SK-N-SH (cell line): ENCODE results near the gene TRNT1. TPM values are rescaled to one million over a fixed set of nuclear protein-coding genes. Genes with fewer than 3 reads are reported as not detected.

ENCODE experiments used
- CTCF ChIA-PET: fragments of 300-600, 350-600 bp; formaldehyde crosslinking; extraction: SDS; loops from one replicate; lab custom pipeline; 2021; lab: Yijun Ruan, JAX
- POLR2A ChIA-PET: fragments of 350-600 bp; sonication (Branson Sonifier 250); formaldehyde crosslinking; extraction: SDS; loops from one replicate; lab custom pipeline; 2020; ENCODE audit warnings: antibody characterized with exemption, inconsistent platforms; lab: Yijun Ruan, JAX
- DNase-seq: peaks from one replicate; pipeline ENCODE4 v3.0.0; 2012
- H2AFZ ChIP-seq: fragments of 200-600 bp; sonication (generic); 2 replicates; pipeline ENCODE4 v1.8.1; 2016; ENCODE audit warnings: antibody characterized with exemption, mild to moderate bottlenecking, low read depth
- H3F3A ChIP-seq: fragments of 200-600 bp; sonication (generic); replicated peaks from 2 replicates; pipeline ENCODE3; 2016; ENCODE audit warnings: antibody characterized with exemption, mild to moderate bottlenecking; ENCODE audit not compliant: insufficient read depth
- H3K27ac ChIP-seq, 2 experiments: fragments of 200-500 bp in 1 of 2; fragments of 200-600 bp in 1 of 2; sonication (Bioruptor generic) in 1 of 2; sonication (generic), shearing (Covaris generic) in 1 of 2; 2 replicates each; pipeline versions ENCODE4 v1.5.1 to v1.6.1; 2014 to 2016; ENCODE audit warnings: low read depth in 2 of 2, inconsistent platforms in 1 of 2, low read length in 1 of 2, mild to moderate bottlenecking in 1 of 2, mixed read lengths in 1 of 2
- H3K27me3 ChIP-seq: fragments of 200-600 bp; sonication (generic), shearing (Covaris generic); 2 replicates; pipeline ENCODE4 v1.6.1; 2016; ENCODE audit warnings: mixed run types; ENCODE audit not compliant: insufficient read depth
- H3K36me3 ChIP-seq, 2 experiments: fragments of 200-500 bp in 1 of 2; fragments of 200-600 bp in 1 of 2; sonication (Bioruptor generic) in 1 of 2; sonication (generic) in 1 of 2; replicated peaks in 1 of 2; 2 replicates each; pipeline versions ENCODE3 to v1.5.1; 2014 to 2016; ENCODE audit warnings: low read length in 1 of 2, mild to moderate bottlenecking in 1 of 2; ENCODE audit not compliant: insufficient read depth in 2 of 2, control insufficient read depth in 1 of 2
- H3K4me1 ChIP-seq, 2 experiments: fragments of 200-500 bp in 1 of 2; fragments of 200-600 bp in 1 of 2; sonication (Bioruptor generic) in 1 of 2; sonication (generic), shearing (Covaris generic) in 1 of 2; 2 replicates each; pipeline versions ENCODE4 v1.5.1 to v1.6.1; 2014 to 2016; ENCODE audit warnings: low read depth in 1 of 2, low read length in 1 of 2, mixed run types in 1 of 2; ENCODE audit not compliant: insufficient read depth in 2 of 2, control insufficient read depth in 1 of 2
- H3K4me2 ChIP-seq: fragments of 200-600 bp; sonication (generic), shearing (Covaris generic); 2 replicates; pipeline ENCODE4 v1.6.1; 2017; ENCODE audit warnings: mixed run types
- H3K4me3 ChIP-seq, 2 experiments: fragments of 200-500 bp in 1 of 2; fragments of 200-600 bp in 1 of 2; sonication (Bioruptor generic) in 1 of 2; sonication (generic), shearing (Covaris generic) in 1 of 2; 2 replicates each; pipeline versions ENCODE4 v1.5.1 to v1.8.1; 2014 to 2016; ENCODE audit warnings: low read depth in 2 of 2, inconsistent platforms in 1 of 2, low read length in 1 of 2, mild to moderate bottlenecking in 1 of 2, mixed read lengths in 1 of 2, moderate library complexity in 1 of 2
- H3K79me2 ChIP-seq: fragments of 200-600 bp; sonication (generic); 2 replicates; pipeline ENCODE4 v1.8.1; 2017; ENCODE audit warnings: mild to moderate bottlenecking; ENCODE audit not compliant: insufficient read depth
- H3K9ac ChIP-seq: fragments of 200-600 bp; sonication (generic); 2 replicates; pipeline ENCODE4 v1.6.1; 2017; ENCODE audit warnings: mixed run types
- H3K9me2 ChIP-seq: fragments of 200-600 bp; sonication (generic); 2 replicates; pipeline ENCODE4 v1.6.1; 2017; ENCODE audit warnings: mixed run types
- H3K9me3 ChIP-seq: fragments of 200-600 bp; sonication (generic); 2 replicates; pipeline ENCODE4 v1.6.1; 2017; ENCODE audit warnings: mixed run types, mild to moderate bottlenecking, moderate library complexity
- H4K20me1 ChIP-seq: fragments of 200-600 bp; sonication (generic); 2 replicates; pipeline ENCODE4 v1.6.1; 2017; ENCODE audit warnings: mild to moderate bottlenecking, mixed run types; ENCODE audit not compliant: insufficient read depth
- CHD2 ChIP-seq: fragments of 150-350 bp; IDR thresholded peaks from 2 replicates; pipeline ENCODE4 v1.6.1; 2018; ENCODE audit warnings: low read length; ENCODE audit not compliant: partially characterized antibody
- ELF1 ChIP-seq: IDR thresholded peaks from 2 replicates; pipeline ENCODE4 v1.4.0; 2012
- EP300 ChIP-seq, 2 experiments: IDR thresholded peaks; 2 replicates each; pipeline versions ENCODE4 v1.4.0 to v1.6.1; 2012; ENCODE audit warnings: borderline replicate concordance in 1 of 2, low read depth in 1 of 2, low read length in 1 of 2
- EZH2phosphoT487 ChIP-seq: fragments of 200-600 bp; sonication (generic); IDR thresholded peaks from 2 replicates; pipeline ENCODE4 v1.6.1; 2017; ENCODE audit warnings: low read depth, mixed run types, mild to moderate bottlenecking, antibody characterized with exemption, moderate library complexity, borderline replicate concordance
- FOXJ3 ChIP-seq: sonication (generic); formaldehyde crosslinking; IDR thresholded peaks from 2 replicates; pipeline ENCODE4 v1.5.1; 2020; ENCODE audit warnings: mild to moderate bottlenecking, missing genetic modification reagents
- GATA2 ChIP-seq: sonication (generic); formaldehyde crosslinking; IDR thresholded peaks from 2 replicates; pipeline ENCODE4 v1.5.0; 2020; ENCODE audit warnings: mild to moderate bottlenecking, missing genetic modification reagents
- JUND ChIP-seq: IDR thresholded peaks from 2 replicates; pipeline ENCODE4 v1.4.0; 2012
- MEF2A ChIP-seq: IDR thresholded peaks from 2 replicates; pipeline ENCODE4 v1.4.0; 2012; ENCODE audit warnings: low read depth, borderline replicate concordance
- NFIC ChIP-seq: IDR thresholded peaks from 2 replicates; pipeline ENCODE4 v1.4.0; 2012; ENCODE audit warnings: borderline replicate concordance
- RCOR1 ChIP-seq: fragments of 150-350 bp; IDR thresholded peaks from 2 replicates; pipeline ENCODE4 v1.6.1; 2017; ENCODE audit warnings: antibody characterized with exemption, low read length
- SIN3A ChIP-seq: IDR thresholded peaks from 2 replicates; pipeline ENCODE4 v1.6.1; 2012; ENCODE audit warnings: low read depth, mild to moderate bottlenecking, low read length, moderate library complexity, borderline replicate concordance
- SMC3 ChIP-seq: IDR thresholded peaks from 2 replicates; pipeline ENCODE4 v1.6.1; 2012; ENCODE audit warnings: low read depth, low read length, improper control_type of control experiment
- TEAD4 ChIP-seq: IDR thresholded peaks from 2 replicates; pipeline ENCODE4 v1.4.0; 2012; ENCODE audit warnings: mild to moderate bottlenecking, borderline replicate concordance; ENCODE audit not compliant: insufficient read depth
- WGBS: methylation state at CpG from one replicate; pipeline ENCODE4 v1.1.6; 2017; ENCODE audit warnings: low lambda C conversion rate; 5-methylcytosine and 5-hydroxymethylcytosine counted together
- polyA plus RNA-seq, 3 experiments: library from polyadenylated mRNA; depleted of rRNA; stranded (reverse); fragments of >200 nt; gene quantifications; 2 replicates each; pipeline ENCODE4 v1.2.3, GENCODE V29; 2012
- TF ChIP-seq, protein P1 (sequence below): IDR thresholded peaks from 2 replicates; pipeline ENCODE4; 2012
- TF ChIP-seq, protein P2 (sequence below): IDR thresholded peaks from 2 replicates; pipeline ENCODE4 v1.6.1; 2012; ENCODE audit warnings: mild to moderate bottlenecking, low read depth, low read length, moderate library complexity
- TF ChIP-seq, protein P3 (sequence below): fragments of 150-350 bp; IDR thresholded peaks from 2 replicates; pipeline ENCODE4 v1.6.1; 2016; ENCODE audit warnings: mild to moderate bottlenecking, low read depth, low read length
- TF ChIP-seq, protein P4 (sequence below): fragments of 200-600 bp; sonication (generic); IDR thresholded peaks from 2 replicates; pipeline ENCODE4 v1.6.1; 2017; ENCODE audit warnings: antibody characterized with exemption, mild to moderate bottlenecking, moderate library complexity

The TRNT1 gene
- polyA plus RNA-seq, 1 of the 3 experiments (the other 2 are of a cell fraction) = 7.4 TPM

DNA sequence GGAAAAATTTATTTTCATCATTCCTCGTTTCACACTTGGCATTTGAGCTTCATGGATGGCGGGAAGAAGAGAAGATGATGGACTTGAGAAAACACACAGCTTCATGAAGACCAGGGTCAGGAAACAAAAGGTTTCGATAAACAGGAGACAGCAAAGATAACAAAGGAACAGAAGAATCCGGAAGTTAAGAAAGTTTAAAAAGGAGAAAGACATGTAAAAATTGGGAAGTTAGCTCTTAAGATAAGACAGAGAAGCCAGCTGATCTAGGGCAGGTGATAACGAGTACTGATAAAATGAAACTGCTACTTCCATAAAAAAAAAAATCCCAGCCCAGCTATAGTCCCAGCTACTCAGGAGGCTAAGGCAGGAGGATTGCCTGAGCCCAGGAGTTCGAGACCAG, 40.5 kb upstream of the TRNT1 start (continued):
- no peak for TF ChIP-seq NFIC
- no peak for TF ChIP-seq RCOR1
- TF ChIP-seq ELF1 = no peak
- no peak for TF ChIP-seq FOXJ3 (CRISPR knock-in tag)

DNA sequence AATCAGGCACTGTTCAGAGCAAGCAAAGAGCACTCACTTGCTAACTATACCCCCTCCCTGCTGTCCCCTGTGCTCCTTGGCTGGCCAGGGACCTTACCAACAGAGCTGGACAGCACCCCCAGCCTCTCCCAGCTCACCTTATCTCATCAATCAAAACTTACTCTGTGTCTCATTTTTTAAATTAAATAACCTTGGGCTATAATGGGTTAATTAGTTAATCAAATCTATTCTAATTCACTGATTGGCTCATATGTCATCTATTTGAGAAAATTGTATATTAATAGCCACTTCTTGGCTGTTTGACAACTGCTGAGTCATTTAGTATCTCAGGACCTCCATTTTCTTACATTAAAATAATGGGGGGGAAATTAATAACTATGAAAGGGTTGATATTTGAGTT, 39.5 kb upstream of the TRNT1 start:
- Histone ChIP-seq H3K9me2 (no peaks in the 10 kb centered on the region), H3K9me3 (no peaks in the 10 kb centered on the region), H3K79me2 (no peaks in the 10 kb centered on the region), H3K9ac (no peak overlapping the region), H3K27ac (no peak overlapping the region), H4K20me1 (no peaks in the 10 kb centered on the region), H3K4me2 (no peak overlapping the region), H2AFZ (no peak overlapping the region), H3K36me3 (no peaks in the 10 kb centered on the region), H3F3A (no peaks in the 10 kb centered on the region), H3K27me3 (no peaks in the 10 kb centered on the region), H3K4me1 (peaks cover 0 to 3% of the 10 kb centered on the region in 2 experiments; a peak in 1 of 4 replicates), H3K4me3 (no peak overlapping the region)
- ChIA-PET CTCF (interaction anchor here (0.7 kb wide), 1 partner anchor 13 kb away, joined by 3 read pairs; no protein-coding TSS in a partner anchor), POLR2A (no interaction called here)
- DNase-seq = peak; percentile 40
- TF ChIP-seq JUND (no peak), EP300 (IDR thresholded peaks at IDR 0.05; ENCODE audit: borderline replicate concordance in 1 of 2, low read depth in 1 of 2, low read length in 1 of 2) (0 out of 4 replicates have a peak, but pooled peaks of 1 of the 2 experiments have one; percentile 7)

DNA sequence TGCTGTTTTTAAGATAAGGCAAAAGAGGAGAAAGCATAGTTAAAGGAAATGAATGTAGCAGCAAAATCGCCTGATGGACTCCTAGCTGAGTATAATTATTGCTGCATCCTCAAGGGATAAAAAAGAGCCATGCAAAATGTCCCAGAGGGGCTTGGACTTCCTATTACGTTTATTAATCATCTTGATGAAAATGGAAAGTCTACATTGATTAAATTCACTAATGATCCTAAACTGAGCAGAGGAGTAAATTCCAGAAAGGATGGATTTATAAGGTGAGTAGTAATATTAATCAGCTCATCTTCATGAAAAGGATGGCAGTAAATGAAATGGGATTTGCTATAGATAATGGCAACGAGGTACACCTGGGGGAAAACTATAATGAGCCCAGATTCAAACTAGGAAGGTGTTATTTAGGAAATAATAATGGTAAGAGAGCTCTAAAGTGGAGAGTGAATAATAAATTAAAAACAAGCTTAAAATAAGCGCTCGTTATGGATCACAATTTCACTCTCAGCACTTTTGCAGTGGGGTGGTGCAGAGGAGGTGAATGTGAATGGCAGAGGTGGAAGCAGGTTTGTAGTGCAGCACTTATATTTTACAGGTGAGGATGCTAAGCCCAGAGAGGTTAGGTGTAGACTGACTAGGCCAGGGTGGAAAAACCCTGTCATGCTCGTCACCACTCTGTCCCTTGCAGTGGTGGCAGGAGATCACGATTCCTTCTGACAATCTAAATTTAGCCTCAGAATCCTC, 38.8 kb upstream of the TRNT1 start:
- no peaks in the 10 kb centered on the region for H3F3A ChIP-seq
- H3K9me3 ChIP-seq = no peaks in the 10 kb centered on the region
- WGBS = 38% methylated on average over 7 of the region's 7 CpGs
- no peak overlapping the region for H2AFZ ChIP-seq
- no peaks in the 10 kb centered on the region for H3K27me3 ChIP-seq
- H3K4me3 ChIP-seq = no peak overlapping the region
- POLR2A ChIA-PET = no interaction called here
- no peak overlapping the region for H3K4me2 ChIP-seq
- H3K79me2 ChIP-seq = no peaks in the 10 kb centered on the region
- no peak for DNase-seq
- CTCF ChIA-PET = interaction anchor here (0.7 kb wide), 1 partner anchor 13 kb away, joined by 3 read pairs; no protein-coding TSS in a partner anchor
- no peak overlapping the region for H3K27ac ChIP-seq
- no peaks in the 10 kb centered on the region for H4K20me1 ChIP-seq
- no peaks in the 10 kb centered on the region for H3K36me3 ChIP-seq
- TF ChIP-seq, protein P1, sequence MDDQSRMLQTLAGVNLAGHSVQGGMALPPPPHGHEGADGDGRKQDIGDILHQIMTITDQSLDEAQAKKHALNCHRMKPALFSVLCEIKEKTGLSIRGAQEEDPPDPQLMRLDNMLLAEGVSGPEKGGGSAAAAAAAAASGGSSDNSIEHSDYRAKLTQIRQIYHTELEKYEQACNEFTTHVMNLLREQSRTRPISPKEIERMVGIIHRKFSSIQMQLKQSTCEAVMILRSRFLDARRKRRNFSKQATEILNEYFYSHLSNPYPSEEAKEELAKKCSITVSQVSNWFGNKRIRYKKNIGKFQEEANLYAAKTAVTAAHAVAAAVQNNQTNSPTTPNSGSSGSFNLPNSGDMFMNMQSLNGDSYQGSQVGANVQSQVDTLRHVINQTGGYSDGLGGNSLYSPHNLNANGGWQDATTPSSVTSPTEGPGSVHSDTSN = no peak
- TF ChIP-seq SMC3 (no peak), GATA2 (CRISPR knock-in tag) (no peak), ELF1 (no peak), EZH2phosphoT487 (no peak), RCOR1 (no peak), EP300 (IDR thresholded peaks at IDR 0.05; ENCODE audit: borderline replicate concordance in 1 of 2, low read depth in 1 of 2, low read length in 1 of 2) (no peak), MEF2A (no peak), TEAD4 (no peak), CHD2 (no peak), SIN3A (no peak)
- TF ChIP-seq, protein P2, sequence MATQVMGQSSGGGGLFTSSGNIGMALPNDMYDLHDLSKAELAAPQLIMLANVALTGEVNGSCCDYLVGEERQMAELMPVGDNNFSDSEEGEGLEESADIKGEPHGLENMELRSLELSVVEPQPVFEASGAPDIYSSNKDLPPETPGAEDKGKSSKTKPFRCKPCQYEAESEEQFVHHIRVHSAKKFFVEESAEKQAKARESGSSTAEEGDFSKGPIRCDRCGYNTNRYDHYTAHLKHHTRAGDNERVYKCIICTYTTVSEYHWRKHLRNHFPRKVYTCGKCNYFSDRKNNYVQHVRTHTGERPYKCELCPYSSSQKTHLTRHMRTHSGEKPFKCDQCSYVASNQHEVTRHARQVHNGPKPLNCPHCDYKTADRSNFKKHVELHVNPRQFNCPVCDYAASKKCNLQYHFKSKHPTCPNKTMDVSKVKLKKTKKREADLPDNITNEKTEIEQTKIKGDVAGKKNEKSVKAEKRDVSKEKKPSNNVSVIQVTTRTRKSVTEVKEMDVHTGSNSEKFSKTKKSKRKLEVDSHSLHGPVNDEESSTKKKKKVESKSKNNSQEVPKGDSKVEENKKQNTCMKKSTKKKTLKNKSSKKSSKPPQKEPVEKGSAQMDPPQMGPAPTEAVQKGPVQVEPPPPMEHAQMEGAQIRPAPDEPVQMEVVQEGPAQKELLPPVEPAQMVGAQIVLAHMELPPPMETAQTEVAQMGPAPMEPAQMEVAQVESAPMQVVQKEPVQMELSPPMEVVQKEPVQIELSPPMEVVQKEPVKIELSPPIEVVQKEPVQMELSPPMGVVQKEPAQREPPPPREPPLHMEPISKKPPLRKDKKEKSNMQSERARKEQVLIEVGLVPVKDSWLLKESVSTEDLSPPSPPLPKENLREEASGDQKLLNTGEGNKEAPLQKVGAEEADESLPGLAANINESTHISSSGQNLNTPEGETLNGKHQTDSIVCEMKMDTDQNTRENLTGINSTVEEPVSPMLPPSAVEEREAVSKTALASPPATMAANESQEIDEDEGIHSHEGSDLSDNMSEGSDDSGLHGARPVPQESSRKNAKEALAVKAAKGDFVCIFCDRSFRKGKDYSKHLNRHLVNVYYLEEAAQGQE = no peak
- TF ChIP-seq, protein P3, sequence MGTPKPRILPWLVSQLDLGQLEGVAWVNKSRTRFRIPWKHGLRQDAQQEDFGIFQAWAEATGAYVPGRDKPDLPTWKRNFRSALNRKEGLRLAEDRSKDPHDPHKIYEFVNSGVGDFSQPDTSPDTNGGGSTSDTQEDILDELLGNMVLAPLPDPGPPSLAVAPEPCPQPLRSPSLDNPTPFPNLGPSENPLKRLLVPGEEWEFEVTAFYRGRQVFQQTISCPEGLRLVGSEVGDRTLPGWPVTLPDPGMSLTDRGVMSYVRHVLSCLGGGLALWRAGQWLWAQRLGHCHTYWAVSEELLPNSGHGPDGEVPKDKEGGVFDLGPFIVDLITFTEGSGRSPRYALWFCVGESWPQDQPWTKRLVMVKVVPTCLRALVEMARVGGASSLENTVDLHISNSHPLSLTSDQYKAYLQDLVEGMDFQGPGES = no peak
- TF ChIP-seq, protein P4, sequence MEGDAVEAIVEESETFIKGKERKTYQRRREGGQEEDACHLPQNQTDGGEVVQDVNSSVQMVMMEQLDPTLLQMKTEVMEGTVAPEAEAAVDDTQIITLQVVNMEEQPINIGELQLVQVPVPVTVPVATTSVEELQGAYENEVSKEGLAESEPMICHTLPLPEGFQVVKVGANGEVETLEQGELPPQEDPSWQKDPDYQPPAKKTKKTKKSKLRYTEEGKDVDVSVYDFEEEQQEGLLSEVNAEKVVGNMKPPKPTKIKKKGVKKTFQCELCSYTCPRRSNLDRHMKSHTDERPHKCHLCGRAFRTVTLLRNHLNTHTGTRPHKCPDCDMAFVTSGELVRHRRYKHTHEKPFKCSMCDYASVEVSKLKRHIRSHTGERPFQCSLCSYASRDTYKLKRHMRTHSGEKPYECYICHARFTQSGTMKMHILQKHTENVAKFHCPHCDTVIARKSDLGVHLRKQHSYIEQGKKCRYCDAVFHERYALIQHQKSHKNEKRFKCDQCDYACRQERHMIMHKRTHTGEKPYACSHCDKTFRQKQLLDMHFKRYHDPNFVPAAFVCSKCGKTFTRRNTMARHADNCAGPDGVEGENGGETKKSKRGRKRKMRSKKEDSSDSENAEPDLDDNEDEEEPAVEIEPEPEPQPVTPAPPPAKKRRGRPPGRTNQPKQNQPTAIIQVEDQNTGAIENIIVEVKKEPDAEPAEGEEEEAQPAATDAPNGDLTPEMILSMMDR = no peak
- H3K9ac ChIP-seq = no peak overlapping the region
- H3K4me1 ChIP-seq = peaks cover 0 to 3% of the 10 kb centered on the region in 2 experiments; a peak in 1 of 4 replicates
- no peaks in the 10 kb centered on the region for H3K9me2 ChIP-seq
